GM21367 (cell line): ENCODE measurements around the gene EPB41L4A.

ENCODE experiments used
- ATAC-seq: cut with Tn5 transposase; IDR thresholded peaks from one replicate; pipeline ENCODE4 v1.9.1; 2021; ENCODE audit not compliant: unreplicated experiment

The EPB41L4A gene

DNA sequence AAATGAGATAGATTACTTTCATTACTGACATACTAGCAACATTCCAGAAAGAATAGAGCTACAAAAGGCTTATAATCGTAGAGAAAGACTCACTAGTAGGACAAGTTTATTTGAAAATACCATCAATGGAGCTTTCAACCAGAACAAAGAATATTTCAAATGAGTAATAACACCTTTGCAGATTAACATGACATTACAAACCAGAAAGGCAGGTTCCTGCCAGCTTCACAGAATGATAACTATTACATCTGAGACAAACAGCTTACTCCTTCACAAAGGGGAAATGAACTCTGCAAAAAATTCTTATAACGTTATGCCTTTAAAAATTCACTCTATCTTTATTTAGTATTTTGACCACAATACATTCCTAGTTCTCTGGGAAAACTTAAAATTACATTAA lies 103.1 kb downstream of the EPB41L4A start:
- ATAC-seq, result no peak

GRCh38 chr5:112312295-112313275 lies 106.5 kb downstream of the EPB41L4A start:
- ATAC-seq, result no peak

DNA sequence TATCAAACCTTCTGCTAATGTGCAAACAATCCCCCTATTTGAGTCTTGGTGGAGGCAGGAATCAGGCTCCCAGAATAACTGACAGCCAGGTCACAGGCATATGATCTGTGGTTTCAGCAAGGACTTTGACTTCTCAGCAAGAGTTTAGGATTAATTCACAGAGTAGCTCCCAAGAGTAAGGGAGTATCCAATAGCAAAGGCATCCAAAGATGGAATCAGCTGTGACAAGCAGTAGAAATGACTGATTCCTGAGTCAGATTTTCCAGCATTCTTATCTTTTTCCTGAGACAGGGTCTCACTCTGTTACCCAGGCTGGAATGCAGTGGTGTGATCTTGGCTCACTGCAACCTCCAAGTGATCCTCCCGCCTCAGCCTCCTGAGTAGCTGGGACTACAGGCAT lies 108.3 kb downstream of the EPB41L4A start:
- no peak for ATAC-seq

DNA sequence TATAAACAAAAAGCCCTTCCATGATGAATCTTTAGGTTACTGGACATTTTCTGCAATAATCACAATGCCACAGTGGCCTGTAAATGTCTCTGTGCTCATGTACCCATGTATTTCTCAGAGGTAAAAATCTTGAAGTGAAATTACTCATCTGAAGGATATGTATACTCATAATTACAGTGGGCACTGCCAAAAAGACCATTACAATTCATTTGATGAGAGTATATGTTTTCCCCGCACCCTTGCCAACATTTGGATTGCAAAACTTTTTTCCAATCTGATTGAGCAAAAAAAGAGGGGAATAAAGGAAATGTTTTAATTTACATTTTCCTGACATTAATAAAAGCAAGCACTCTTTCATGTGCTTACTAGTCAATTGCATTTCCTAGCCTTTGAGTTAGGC lies 110.5 kb downstream of the EPB41L4A start:
- no peak for ATAC-seq

GRCh38 chr5:112306956-112307355 lies 112.1 kb downstream of the EPB41L4A start:
- ATAC-seq, result no peak

DNA sequence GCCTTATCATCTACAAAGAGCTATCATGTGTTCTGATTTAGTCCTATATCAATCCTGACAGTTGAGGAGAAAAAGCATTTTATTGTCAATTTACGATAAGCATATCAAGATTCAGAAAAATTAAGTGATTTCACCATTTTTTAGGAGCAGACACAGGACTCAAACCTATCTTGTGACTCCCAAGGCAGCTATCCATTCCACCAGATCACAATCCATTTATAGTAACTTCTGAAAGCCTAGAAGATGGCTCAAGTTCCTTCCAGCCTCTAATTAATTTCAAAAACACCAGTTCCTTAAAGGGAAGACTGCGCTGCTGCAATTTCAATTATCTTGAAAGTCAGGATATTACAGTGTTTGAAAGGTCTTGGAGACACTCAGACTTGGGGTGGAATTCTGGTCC lies 114.3 kb downstream of the EPB41L4A start:
- no peak for ATAC-seq

DNA sequence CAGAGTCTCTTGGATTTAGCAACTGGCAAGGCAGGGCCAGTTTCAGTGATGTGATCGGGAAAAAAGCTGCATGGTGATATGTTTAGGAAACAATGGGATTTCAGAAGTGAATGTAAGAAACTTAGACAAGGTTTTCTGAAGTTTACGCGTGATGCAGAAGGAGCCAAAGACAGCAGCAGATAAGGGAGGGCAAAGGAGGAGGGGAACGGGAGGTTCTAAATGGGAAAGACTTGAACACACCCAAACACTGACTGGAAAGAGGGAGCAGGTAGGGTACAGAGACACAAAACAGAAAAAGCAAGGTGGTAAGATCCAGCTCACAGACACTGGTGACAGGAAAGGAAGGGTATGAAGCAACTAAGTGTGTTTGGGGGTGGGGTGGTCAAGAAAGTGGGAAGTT lies 115.4 kb downstream of the EPB41L4A start:
- no peak for ATAC-seq

- ATAC-seq, result no peak
Measured at GRCh38 chr5:112294126-112294525, 125.0 kb downstream of the EPB41L4A start.

GRCh38 chr5:112293587-112293986 lies 125.5 kb downstream of the EPB41L4A start:
- ATAC-seq, result no peak

GRCh38 chr5:112290691-112291090 lies 128.4 kb downstream of the EPB41L4A start:
- ATAC-seq, result no peak

- ATAC-seq, result no peak
Measured at GRCh38 chr5:112289465-112289864, 129.6 kb downstream of the EPB41L4A start.

DNA sequence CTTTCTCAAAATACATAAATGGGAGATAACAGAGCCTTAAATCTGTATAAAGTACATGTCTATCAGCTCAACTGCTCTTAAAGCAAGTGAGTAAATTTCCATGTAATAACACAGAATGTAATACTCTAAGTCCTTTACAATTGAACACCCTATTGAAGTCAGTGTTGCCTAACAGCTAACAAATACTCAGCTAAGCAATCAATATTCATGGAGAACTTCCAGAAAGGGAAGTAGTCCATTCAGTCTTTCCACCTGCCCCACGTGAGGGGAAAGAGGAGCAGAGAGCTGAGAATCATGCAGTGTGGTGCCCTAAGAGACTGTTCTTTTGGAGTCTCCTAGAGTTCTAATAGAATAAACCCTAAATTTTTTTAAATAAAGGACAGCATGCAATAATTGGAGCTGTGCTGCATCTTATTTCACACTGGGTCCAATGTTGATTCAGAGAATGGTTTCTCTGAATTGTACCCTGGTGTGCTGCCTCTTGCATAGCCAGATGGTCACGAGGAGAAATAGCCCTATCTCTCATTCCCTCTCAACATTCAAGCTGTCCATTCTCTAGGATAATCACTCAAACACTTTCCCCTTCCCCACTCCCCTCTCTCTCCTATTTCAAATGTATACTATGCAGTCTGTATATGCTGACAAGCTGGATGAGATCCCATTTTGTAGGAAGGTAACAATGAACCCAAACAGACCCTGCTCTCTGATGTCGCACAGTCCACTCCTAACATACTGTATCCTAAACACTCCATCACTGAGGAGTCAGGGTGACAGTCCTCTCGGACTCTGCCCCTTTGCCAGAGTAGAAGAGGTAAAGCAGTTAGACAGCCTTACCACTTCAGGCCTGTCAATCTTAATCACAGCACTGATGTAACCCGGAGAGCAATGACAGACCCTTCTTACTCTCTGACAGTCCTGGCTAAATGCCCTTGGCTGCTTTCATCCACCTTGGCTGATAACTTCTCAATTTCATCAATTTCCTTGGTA lies 134.8 kb downstream of the EPB41L4A start:
- no peak for ATAC-seq

DNA sequence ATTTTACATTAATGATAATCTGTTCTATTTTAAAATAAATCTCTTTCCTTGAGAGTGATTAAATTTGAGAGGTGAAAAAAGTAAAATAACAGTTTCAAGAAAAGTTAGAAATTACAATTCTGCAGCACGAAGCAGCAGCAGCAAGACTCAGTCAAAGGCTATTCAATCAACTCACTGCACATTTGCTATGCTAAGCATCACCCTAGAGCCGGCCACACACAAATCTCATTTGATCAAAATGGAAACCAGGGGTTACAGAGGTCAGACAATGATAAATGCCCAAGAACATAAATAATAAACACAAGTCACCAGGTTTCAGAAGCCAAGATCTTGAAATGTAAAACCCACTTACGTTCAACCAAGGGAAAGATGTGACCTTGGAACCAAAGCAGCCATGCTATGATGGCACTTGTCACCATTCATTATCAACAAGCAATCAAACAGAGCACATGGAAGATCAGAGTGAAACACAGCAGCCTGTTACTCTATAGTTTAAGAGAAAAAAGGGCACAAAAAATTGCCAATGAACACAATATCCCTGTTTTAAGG lies 136.0 kb downstream of the EPB41L4A start:
- no peak for ATAC-seq

DNA sequence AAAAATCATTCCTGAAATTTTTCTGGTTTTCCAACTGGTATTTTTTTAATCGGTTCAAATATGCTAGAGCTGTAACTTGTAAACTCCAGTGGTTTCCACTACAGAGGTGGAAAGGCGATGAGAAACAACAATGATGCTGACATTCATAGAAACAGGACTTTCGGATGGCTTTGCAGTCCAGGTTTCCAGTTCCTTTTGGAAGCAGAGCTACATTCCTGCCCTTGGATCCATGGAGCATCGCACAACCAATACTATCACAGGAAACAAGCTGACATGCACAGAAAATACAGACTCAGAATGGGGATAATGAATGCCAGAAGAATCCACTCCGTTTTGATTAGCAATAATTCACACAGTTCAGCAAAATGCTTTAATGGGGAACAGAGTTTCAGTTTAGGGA lies 140.0 kb downstream of the EPB41L4A start:
- ATAC-seq, result no peak

DNA sequence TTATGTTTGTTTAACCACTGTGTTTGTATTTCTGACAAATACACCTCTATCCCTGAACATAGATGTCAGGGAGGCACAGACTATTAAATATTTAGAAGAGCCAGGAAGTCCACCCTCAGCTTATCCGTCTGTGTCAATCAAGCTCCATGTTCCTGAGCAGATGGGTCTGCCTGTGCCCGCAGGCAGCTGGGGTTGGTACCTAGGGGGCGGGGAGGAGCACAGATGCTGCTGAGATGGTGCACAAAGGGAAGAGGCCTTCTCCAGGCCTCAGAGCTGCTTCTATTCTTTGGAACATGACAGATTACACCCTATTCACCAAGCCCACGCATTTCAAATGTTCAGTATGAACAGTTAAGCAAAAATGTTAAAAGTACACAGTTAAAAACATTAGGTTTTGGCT lies 142.1 kb downstream of the EPB41L4A start:
- no peak for ATAC-seq

- ATAC-seq, result no peak
Measured at GRCh38 chr5:112275671-112276070, 143.4 kb downstream of the EPB41L4A start.

- ATAC-seq, result peak; percentile 53
Measured at GRCh38 chr5:112270299-112271293, 148.5 kb downstream of the EPB41L4A start.

- ATAC-seq, result no peak
Measured at GRCh38 chr5:112267231-112267630, 151.8 kb downstream of the EPB41L4A start.

- no peak for ATAC-seq
Measured at GRCh38 chr5:112264666-112265065, 154.4 kb downstream of the EPB41L4A start.

GRCh38 chr5:112264151-112264550 lies 154.9 kb downstream of the EPB41L4A start:
- ATAC-seq, result no peak
